ENCODE measurements around the gene ITCH.
A peak's percentile ranks its signal among the peaks of the same experiment; 100 is the strongest.

ITCH gene

DNA sequence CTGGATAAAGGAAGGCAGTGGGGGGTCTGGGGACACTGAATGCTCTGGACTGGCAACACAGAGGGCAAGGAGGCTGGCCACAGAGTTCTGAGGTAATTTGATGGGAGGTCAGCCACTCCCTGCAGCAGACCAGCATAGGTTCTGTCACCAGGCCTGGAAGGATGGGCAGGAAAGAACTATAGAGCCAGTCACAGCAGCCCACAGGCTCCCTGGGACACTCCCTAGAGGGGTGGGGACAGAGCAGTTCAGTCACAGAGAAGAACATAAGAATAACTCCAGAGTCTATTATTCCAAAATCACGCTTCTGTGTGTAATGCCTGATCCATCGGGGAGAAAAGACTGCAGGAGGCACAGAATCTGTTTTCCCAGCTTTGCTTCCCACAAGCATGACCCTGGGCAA is 172.8 kb downstream of the ITCH start:
- DNase-seq: no peak

DNA sequence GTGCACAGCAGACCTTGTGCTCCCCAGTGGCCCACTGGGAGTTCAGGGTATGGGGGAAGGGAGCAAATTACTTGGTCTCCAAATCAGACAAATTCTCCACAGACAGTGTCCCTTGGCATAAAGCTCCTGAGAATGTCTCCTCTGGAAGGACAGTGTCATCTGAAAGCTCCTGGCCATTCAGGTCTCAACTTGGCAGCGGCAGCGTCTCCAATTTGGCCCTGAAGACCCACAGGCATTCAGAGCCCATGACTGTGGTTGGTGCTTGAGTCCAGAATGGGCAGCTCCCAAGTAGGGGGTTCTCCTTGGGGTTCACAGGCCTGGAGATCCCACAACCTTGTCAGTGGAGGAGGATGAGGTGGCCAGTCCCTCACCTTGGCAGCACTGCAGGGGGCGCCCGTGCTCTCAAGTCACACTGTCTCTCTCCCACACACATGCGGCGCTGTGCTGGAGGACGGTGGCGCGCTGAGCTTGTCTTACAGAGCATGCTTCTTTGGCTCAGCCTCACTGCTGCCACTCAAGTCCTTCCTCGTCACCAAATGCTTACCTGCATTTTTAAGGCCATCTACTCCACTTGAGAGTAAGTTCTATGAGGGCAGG is 173.8 kb downstream of the ITCH start:
- DNase-seq: peak; percentile 62 to 65

DNA sequence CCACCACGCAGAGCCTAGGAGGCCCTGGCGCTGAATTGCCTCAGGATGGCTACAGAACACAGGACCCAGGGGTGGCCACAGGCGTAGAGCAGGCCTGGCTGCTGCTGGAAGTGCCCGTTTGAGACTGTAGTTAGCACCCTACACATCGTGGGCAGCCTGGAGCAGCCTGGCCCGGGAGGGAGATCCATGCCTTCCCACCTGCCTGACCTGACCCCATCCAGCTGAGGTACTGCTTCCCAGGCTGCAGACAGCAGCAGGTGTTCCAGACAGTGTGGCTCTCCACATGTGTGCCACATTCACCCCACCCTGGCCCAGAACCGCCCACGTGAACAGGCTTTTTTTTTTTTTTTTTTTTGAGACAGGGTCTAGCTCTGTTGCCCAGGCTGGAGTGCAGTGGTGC is 174.6 kb downstream of the ITCH start:
- no peak for DNase-seq

DNA sequence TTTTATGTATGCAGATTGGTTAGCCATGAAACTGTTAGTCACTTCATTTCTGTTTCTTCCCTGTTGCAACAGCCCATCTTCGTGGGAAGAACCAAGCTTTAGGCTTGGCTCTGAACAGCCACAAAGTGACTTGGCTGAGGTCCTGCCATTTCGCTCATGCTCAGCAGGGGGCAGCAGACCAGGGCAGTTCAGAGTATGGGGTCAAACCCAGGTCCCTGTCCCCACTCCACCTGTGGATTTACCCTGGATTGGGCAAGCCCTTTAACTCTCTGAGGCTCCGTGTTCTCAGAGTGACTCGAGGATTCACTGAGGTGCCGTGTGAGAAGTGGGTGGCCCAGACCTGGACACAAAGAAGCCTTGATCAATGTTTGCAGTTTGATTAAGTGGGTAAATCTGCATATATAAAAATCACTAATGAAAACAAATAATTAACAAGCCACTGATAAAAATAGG is 175.6 kb downstream of the ITCH start:
- peak; percentile 70 to 76 for DNase-seq

DNA sequence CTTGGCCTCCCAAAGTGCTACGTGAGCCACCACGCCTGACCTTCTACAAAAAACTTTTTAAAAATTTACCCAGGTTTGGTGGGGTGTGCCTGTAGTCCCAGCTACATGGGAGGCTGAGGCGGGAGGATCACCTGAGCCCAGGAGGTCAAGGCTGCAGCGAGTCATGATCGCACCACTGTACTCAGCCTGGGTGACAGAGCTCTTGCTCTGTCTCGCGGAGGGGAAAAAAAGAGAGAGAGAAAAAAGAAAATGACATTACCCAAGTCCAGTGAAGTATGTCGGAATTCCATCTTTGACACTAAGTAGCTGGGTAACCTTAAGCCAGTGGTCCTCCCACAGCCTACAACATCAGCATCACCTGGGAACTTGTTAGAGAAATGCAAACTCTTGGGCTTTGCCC is 176.7 kb downstream of the ITCH start:
- DNase-seq: no peak

DNA sequence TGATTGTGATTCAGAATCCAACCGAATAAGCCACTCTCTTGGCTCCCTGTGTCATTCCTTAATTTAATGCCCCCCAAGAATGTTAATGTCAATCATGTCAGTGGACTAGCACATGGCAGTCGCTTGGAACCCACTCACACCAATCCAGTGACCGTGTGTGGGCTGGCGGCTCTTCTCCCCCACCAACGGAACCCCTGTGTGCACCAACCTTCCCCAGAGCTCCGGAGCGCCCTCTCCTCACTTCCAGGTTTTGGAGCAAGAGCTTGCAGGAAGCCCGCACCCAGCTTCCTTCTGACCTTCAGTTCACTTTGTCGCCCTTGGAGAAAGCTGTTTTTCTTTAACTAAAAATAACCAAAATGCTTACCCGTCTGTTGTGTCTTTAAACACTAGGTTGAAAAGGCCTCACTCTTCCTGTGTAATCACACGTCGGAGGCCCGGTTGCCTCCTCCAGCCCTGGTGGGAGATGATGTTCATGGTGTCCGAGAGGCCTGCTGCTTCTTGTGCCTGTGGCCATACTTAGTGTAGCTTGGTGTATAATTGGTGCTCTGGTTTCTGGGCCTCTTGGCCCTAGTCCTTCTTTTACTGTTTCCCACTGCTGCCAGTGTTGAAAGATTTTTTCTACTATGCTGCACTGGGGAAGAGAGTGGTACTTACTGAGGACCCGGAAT is 177.7 kb downstream of the ITCH start:
- DNase-seq: no peak

DNA sequence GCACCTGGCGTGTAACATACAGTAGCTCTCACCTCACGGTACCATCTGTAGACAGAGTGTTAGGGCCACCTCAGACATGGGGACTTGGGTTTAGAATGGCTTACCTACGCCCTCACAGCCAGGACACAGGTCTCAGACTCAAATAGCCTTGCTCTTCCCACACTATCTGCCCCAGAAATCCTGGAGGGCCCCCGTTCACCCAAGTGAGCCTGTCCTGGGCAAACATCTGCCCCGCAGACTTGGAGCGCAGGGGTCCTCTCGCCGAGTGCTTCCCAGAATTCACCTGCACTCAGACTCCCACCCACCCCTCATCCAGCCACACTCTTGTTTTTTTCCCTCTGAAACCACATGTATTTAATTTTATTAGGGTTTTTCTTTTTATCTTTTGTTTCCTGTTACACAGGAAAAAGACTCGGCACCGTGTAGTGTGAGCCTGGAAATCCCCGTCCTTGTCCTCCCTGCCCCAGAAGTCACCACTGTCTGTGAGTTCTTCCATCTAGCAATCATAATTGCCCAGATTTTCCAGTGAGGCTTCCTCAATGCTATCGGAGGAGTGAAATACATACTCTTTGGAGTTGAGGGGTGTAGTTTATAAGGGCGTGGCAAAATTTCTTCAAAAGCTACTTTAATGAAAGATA is 178.3 kb downstream of the ITCH start:
- no peak for DNase-seq

DNA sequence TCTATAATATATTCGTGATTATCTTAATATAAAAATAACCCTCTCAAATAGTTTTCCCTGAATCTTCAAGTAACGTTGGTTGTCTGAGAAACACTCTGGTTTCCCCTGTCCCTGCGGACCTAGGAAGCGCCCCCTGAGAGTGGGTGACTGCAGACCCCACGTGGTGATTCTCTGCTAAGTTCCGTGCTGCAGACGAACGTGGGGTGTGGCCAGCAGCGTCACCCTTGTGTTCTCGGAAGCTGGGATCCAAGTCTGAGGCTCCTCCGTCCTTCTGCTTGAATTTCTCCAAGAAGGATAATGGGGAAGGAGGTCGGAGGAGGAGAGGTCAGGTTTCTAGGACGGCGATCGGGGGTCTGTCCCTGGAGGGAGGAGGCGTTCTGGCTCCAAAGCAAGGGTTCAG is 178.8 kb downstream of the ITCH start:
- DNase-seq: no peak

DNA sequence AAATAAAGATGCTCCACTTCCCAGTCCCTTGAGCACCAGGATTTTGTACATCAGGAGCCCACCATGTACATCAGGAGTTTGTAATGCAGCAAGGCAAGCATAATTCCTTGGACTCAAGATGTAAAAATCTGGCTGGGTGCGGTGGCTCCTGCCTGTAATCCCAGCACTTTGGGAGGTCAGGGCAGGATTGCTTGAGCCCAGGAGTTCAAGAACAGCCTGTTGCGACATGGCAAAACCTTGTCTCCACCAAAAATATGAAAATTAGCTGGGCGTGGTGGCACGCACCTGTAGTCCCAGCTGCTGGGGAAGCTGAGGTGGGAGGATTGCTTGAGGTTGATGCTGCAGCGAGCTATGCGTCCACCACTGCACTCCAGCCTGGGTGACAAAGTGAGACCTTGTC is 179.4 kb downstream of the ITCH start:
- DNase-seq: no peak

DNA sequence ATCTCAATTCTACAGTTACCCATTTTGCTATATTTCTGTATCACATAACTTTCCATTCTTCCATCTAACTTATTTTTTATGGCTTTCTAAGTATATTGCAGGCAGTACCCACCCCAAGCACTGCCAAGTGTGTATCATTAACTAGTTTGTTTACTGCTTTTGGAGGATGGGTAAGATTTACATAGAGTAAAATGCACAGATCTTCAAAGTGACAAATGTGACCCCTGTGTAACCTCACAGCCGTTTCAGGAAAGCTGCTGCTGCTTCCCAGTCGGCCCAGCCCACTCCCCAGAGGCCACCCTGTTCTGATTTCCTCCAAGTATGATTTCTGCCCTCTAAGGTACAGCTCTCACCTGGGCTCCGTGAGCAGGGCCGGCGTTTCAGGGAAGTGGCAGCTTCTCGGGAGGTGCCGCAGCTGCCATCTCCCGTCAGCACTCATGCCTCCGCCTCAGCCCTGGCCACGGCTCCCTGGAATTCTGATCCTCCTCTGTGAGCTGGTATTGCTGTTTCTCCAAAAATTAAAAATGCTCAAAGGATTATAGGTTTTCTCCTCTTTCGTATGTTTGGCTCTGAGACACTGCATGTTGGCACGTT is 180.5 kb downstream of the ITCH start:
- DNase-seq: no peak

DNA sequence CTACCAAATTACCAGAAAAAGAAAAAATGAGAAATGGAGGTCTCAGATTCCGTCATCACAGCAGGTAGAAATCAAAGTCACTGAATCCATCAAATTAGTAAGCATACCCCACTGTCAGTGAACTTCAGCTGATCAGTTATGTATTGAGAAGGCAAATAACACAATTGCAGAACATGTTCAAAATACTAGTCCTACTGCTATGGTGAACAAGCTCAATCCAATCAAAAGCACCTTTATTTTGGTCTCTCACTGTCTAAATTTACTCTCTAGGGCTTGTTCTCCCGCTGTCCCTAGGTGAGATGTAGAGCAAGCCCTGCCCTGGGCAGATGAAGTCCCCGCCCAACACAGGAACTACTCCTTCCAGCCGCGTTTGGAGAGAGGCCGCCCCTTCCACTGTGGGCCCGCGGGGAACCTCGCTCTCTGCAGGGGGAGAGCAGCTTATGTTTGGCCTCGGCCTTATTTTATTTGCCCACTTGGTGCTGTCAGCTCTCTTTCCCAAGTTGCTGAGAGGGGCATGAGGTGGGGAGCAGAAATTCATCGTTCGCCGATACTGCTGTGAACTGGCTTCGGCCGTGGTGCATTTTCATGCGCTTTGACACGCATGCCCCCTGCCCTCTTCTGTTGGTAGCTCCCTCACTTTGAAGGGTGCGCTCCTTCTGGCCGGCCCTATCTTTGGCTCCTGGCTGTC is 181.2 kb downstream of the ITCH start:
- peak; percentile 37 to 38 for DNase-seq

DNA sequence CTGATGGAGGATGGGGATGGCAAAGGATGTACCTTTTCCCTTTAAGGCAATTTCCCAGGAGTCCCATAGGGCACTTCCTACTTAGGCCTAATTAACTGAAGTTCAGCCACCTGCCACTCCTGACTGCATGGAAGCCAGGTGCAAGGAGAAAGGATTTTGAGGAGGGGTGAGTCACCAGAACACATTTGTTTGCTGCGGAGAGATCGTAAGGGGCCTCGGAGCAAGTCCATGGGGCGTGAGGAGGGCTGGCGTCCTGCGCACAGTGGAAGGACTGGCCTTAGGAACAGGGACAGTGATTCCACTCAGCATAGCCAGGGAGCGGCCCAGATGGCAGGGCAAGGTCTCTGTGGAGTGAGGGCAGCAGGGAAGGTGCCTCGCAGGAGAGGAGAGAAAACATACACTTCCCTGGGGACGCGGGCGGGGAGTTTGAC is 183.7 kb downstream of the ITCH start:
- no peak for DNase-seq

DNA sequence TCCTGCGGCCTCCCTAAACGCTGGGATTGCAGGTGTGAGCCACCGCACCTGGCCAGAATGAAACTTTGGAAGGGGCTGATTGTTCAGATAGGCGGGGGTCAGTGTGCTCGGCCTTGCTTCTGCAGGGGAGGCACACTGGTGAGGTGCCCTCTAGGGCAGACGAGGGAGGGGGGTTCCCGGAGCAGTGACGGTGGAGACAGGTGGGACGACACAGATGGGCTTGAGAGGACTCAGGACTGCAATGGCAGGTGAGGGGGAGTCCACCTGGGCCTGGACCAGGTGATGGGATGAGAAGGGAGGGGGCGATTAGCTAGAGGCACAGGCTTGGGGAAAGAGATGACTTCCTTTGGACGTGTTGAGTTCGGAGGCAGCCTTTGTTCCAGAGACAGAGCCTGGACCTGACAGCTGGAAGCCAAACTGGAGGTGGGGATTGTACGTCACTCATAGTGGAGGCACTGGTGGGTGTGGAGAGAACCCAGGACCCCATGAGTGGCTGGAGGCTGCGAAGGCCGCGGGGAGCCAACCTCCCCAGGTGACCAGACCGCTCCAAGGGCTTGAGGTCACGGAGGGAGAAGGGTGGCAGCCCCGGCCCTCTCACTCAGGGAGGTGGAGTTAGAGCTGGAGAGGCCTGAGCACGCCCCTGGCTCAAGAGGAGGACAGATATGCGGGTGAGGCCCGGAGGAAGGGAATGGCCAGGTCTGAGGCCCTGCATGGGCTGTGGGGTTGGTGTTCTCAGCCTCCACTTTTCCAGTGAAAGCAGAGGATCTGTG is 185.0 kb downstream of the ITCH start:
- DNase-seq: no peak

DNA sequence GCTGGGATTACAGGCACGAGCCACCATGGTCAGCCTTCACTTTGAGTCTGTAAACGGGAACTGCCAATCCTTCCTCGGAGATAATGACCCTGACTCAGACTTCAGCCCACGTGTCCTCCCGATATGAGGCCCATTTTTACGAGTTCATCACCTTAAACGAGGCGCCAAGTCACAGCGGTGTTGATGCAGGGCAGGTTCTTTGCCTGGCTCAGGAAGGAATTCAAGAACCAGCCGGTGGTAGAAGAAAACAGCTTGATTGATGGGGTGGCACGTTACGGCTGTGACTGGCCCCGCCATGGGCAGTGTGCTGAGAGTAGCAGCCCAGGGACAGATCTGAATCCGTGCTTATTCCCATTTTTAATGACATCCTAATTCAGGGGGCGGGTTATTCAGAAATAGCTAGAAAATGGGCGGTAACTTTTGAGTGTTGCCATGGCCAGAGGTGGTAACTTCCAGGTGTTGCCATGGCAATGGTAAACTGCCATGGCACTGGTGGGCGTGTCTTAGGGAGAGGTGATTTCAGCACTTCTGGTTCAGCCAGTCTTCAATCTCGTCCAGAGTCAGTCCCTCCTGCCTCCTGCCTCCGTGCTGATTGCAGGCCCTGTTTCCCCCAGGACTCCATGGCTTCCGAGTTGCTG is 186.3 kb downstream of the ITCH start:
- no peak for DNase-seq

DNA sequence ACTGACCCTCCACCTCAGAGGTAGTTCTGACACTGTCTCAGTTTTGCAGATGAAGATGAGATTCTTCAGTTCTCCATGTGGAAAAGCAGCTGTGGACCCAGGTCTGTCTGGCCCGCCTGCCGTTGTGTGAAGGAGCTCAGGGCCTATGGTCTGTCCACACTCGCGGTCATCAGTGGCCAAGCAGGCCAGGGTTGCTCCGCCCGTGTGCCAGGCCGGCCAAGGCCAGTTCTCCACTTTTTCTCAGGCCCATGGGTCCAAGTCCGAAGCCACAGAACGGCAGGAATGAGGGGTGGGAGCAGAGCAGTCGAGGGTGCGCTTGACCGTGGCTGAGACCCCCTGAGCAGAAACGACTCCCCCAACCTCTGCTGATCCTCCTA is 186.8 kb downstream of the ITCH start:
- no peak for DNase-seq

DNA sequence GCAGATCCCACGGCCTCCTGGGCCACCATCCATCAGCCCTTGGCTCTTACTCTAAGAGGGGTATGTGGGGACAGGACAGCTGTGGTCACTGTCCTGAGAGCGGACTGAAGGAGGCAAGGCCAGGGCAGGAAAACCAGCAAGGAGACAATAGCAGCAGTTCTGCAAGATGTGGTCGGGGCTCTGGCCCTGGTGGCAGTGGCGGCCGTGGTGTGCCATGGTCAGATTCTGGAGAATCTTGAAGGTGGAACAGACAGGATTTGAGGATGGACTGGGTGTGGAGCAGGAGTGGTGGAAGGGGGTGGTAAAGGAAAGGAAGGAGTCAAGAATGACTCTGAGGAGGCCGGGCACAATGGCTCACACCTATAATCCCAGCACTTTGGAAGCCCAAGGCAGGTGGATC is 189.5 kb downstream of the ITCH start:
- DNase-seq: no peak

DNA sequence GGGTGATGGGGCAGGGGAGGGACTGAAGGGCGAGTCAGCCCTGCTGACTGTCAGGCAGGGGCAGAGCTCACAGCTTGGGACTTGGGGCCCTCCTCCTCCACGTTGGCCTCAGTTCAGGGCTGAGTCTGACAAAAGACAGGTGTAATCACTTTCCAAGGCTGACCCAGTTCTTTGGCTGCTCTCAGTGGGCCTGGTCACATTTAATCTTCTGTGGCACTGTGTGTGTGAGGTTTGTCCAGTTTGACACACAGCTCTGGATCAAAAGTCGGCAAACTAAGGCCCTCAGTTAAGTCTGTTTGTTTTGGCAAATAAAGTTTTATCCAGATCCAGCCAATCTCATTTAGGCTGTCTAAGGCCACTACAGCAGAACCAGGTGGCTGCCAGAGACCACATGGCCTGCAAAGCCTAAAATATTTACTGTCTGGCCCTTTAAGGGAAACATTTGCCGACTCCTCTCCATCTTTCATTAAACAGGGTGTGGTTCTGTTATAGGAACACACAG is 190.3 kb downstream of the ITCH start:
- no peak for DNase-seq

DNA sequence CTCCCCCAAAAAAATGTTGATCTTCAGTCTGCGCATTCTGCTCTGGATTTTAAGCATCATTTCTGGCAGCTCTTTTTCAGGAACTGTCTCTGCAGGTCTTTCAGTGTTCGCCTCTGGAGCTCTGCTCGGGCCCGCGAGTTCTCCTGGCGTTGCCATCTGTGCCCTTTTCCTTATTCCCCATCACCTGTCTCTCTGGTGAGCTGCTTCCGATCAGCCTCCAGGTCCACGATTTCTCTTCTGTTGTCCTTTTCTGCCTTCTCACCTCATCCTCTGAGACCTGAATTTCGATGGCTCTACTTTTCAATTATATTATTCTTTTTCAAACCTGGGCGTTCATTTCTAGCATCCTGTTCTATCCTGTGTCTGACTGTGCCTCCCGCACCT is 194.9 kb downstream of the ITCH start:
- DNase-seq: no peak

DNA sequence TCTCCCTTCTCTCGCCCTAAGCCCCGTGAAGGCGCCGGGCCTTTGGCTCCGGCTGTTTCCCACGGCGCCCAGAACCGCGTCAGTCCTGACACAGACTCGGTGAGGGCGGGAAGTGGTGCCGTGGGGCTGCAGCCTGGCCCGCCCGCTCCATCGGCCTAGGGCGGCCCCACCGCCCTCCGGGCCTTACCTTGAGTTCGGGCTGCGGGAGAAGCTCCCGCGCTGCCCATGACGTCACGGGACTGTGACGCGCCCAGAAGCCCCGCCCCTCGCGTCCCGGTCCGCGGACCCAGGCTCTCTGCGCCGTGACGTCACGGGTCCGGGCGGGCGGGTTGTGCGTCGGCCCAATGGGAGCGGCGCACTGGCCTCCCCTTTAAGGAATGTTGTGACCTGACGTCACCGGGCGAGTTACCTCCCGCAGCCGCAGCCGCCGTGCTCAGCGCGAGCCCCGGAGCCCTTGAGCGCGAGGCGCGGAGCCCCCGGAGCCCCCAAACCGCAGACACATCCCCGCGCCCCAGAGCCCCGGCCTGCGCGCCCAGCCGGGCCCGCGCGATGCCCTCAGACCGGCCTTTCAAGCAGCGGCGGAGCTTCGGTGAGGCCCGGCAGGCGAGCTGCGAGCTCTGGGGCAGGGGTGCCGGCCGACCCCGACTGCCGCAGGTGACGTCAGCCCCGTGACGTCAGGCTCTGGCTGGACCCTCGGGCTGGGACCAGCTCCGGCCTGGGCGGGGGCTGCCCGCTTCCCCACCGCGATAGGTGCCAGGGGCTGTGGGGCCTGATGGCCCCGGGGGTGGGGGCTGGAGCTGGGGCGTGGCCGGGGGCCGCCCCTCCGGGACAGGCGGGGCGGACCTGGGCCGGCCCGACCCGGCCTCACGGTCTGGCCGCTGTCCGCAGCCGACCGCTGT is 195.5 kb downstream of the ITCH start, which contains the start of gene MAP1LC3A:
Gene MAP1LC3A (plus strand): TSS at position 399 of the 899 bp plus-strand sequence. CDS start 151 bp downstream, at position 550.
- DNase-seq: peak; percentile 90 to 93

DNA sequence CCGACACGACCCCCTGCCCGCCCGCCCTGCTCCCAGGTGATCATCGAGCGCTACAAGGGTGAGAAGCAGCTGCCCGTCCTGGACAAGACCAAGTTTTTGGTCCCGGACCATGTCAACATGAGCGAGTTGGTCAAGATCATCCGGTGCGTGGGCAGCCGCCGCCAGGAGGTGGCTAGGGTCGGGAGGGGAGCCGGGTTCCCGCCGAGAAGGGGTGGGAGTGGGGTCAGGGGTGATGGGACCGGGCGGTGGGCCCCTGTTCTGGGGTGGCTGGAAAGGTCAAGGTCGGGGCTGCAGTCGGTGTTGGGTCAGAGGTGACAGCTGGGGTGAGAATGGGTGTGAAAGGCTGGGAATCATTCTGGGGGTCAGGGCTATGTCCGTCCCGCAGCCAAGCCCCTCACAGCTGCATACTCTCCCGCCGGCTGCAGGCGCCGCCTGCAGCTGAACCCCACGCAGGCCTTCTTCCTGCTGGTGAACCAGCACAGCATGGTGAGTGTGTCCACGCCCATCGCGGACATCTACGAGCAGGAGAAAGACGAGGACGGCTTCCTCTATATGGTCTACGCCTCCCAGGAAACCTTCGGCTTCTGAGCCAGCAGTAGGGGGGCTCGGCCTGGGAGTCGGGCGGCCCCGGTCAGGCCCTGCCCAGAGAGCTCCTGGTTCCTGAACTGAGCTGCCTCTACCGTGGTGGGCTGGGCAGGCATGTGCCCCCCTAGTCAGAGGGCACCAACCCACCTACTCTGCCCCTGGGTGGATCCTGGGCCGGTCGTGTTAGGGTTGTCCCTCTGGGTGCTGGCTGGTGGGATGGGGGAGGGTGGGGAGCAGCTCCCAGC is 196.5 kb downstream of the ITCH start:
- DNase-seq: no peak
